Fibroblast of skin of right biceps (primary cell): ENCODE data around the gene MBOAT2.
"Not testable (repeated sequence)": the region's sequence is repeated elsewhere in the genome, so short reads cannot be mapped to it uniquely, and the experiment has no call there.

ENCODE experiments used
- DNase-seq: peaks from one replicate; pipeline ENCODE4 v3.0.0-alpha.2; 2013

MBOAT2 gene

GRCh38 chr2:8989536-8990079, 13.9 kb downstream of the MBOAT2 start:
- no peak for DNase-seq

- peak; percentile 72 for DNase-seq
Measured at GRCh38 chr2:8987410-8987809, 16.1 kb downstream of the MBOAT2 start.

GRCh38 chr2:8986327-8986976, 17.0 kb downstream of the MBOAT2 start:
- no peak for DNase-seq

GRCh38 chr2:8985561-8986326, 17.7 kb downstream of the MBOAT2 start:
- DNase-seq = peak; percentile 94

DNA sequence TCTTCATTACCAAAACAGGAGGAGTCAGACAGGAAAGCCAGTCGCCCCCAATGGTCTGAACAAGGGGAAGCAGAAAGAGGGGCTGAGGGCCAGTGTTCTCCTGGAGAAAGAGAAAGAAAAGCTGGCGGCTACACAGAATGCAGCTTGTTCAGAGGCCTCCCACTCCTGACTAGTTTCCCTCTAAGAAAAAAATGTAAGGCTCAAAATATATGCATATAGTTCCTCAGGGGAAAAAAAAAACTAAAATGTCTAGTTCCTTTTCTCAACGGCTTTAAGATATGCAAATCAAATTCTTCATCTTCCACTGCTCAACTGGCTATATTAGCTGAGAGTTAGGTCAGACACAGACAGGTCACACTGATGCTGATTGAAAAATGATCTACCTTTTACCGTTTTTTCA, 18.6 kb downstream of the MBOAT2 start:
- no peak for DNase-seq

GRCh38 chr2:8984157-8984556, 19.3 kb downstream of the MBOAT2 start:
- DNase-seq = peak; percentile 81

DNA sequence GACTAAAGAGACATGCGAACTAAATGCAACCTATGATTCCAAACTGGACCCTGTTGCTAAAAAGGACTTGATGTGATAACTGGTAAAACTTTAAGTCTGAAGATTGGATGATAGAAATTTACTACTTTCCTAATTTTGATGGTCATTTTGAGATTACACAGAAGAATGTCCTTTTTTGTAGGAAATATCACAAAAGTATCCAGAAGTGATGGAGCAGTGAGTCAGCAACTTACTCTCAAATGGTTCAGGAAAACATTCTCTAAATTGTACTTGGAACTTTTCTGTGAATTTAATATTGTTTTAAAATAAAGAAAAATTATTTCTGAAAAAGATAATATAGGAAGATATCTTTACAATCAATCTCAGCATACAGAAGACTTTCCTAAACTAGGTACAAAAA, 19.9 kb downstream of the MBOAT2 start:
- DNase-seq = peak; percentile 40

DNA sequence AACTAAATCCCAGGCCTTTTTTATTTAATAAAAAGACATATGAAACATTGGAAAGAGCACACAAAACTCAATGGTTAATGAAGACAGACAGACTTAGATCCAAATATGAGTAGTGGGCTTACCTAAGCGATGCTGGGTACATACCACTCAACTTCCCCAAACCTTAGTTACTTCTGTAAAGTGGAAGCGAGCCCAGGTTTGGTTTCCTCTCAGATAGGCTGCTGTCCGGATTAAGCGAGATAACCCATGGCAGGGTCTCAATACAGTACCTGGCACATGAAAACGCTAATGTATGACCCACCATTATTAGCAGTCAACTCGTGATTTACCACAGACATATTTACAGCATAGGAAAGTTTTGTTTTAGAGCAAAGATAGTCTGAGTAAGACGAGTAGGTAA, 21.6 kb downstream of the MBOAT2 start:
- DNase-seq = no peak

- peak; percentile 72 for DNase-seq
Measured at GRCh38 chr2:8980096-8980495, 23.4 kb downstream of the MBOAT2 start.

GRCh38 chr2:8977758-8978157, 25.7 kb downstream of the MBOAT2 start:
- DNase-seq = no peak

GRCh38 chr2:8976442-8977259, 26.8 kb downstream of the MBOAT2 start:
- DNase-seq = peak; percentile 46

GRCh38 chr2:8974016-8974415, 29.5 kb downstream of the MBOAT2 start:
- DNase-seq = no peak

DNA sequence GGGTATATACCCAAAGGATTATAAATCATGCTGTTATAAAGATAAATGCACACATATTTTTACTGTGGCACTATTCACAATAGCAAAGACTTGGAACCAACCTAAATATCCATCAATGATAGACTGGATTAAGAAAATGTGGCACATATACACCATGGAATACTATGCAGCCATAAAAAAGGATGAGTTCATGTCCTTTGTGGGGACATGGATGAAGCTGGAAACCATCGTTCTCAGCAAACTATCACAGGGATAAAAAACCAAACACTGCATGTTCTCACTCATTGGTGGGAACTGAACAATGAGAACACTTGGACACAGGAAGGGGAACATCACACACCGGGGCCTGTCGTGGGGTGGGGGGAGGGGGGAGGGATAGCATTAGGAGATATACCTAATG, 30.5 kb downstream of the MBOAT2 start:
- not testable (repeated sequence) for DNase-seq

DNA sequence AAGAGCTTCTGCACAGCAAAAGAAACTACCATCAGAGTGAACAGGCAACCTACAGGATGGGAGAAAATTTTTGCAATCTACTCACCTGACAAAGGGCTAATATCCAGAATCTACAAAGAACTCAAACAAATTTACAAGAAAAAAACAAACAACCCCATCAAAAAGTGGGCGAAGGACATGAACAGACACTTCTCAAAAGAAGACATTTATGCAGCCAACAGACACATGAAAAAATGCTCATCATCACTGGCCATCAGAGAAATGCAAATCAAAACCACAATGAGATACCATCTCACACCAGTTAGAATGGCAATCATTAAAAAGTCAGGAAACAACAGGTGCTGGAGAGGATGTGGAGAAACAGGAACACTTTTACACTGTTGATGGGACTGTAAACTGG, 30.9 kb downstream of the MBOAT2 start:
- DNase-seq = not testable (repeated sequence)

DNA sequence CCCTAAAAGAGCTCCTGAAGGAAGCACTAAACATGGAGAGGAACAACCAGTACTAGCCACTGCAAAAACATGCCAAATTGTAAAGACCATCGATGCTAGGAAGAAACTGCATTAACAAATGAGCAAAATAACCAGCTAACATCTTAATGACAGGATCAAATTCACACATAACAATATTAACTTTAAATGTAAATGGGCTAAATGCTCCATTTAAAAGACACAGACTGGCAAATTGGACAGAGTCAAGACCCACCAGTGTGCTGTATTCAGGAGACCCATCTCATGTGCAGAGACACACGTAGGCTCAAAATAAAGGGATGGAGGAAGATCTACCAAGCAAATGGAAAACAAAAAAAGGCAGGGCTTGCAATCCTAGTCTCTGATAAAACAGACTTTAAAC, 34.1 kb downstream of the MBOAT2 start:
- not testable (repeated sequence) for DNase-seq

DNA sequence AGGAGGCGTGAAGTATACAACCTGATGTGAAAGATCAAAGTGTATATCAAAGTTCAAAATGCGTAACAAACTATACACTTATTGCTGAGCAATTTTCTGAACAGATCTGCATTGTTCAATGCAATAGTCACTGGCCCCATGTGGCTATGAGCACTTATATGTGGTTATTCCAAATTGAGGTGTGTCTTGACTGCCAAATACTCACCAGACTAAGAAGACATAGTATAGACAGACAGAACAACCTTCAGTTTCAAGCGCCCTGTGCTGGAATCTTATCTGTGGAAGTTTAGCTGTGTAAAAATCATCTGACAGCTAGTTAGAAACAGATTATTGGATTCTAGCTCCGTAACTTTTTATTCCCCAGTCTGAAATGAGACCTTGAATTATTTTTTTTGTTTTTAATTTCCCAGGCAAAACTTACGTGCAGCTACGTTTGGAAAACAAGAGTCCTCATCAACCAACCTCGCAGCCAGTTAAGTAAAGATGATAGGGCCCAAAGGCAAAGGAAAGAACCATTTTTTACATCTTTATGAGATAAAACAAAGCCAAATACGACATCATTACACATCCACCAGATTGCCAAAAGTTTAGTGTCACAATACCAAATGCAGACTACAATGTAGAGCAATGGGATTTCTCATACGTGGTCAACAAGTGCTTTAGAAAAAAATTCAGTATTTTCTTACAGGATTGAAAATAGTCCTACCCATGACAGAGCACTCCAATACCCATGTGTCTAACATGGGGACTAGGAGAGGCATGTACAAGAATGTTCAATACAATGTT, 37.2 kb downstream of the MBOAT2 start:
- peak; percentile 65 for DNase-seq

DNA sequence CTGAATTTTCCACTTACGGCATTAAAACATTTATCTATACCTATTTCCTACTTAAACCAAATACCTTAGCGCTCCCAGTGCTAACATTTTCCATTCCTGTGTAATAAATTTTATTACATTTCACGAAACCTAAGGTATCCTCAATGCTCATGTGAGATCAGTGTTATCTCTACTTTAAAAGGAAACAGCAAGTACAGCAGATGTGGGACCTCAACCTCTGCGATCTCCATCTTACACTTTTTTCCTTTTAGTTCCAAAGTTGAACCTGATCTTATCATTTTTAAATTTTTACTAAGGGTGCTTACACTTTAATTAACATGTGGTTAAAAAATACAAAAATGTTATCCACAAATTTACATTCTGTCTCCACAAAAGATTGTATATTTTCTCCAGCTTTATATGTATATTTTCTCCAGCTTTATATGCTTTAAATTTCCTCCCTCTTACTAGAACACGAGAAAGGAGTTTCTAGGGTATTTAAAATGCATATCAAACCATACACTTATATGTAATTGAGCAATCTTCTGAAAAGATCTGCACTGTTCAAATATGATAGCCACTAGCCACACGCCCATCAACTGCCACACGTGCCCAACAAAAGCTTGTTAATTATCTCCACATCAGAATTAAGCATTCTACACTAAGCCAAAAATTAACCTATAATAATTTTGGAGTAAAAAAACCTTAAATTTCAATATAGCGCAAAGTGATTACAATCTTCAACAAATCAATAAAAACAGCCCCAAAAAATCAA, 38.1 kb downstream of the MBOAT2 start:
- DNase-seq = no peak

DNA sequence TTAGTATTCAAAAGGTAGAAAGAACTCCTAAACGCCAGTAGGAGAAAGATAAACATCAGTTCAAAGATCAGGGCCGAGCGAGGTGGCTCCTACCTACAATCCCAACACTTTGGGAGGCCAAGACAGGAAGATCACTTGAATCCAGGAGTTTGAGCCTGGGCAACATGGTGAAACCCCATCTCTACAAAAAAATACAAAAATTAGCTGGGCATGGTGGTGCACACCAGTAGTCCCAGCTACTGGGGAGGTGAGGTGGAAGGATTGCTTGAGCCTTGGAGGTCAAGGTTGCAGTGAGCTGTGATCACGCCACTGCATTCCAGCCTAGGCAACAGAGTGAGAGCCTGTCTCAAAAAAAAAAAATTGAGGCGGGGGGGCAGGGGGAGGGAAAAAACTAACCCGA, 40.6 kb downstream of the MBOAT2 start:
- no peak for DNase-seq

GRCh38 chr2:8957628-8958027, 45.9 kb downstream of the MBOAT2 start:
- DNase-seq = no peak

DNA sequence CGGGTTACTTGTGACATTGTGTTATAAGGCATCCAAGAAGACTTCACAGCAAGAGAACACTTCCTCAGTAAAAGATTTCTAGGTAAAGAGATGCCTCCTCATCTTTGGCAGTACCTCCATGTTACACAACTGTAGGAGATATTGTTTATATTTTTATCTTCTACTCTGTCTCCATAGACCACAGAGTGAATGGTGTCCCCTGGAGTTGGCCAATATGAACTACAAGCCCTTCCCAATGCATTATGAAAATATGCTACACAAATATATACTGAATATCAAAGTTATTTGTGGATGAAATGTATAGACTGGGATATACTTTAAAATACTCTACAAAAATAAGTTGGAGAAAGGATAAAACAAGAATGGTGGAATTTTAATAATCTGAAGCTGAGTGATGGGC, 46.7 kb downstream of the MBOAT2 start:
- DNase-seq = no peak

DNA sequence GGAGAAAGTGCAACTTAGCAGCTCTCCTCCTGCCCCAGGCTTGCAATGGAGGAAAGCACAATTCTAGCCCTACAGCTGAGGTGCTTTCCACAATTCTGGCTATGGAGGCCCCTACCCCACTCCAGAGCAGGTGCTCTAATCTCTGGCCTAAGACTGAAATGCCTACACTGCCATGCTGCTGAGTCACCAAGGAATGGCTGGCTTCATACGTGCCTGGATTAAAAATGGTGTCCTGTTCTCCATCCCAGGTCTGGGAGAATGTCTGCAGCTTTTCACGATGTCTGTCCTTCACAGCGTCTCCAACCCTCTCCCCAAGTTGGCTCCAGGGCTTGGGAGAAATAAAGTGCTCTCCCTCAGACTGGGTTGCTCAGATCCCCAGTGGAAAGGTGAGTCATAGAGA, 48.5 kb downstream of the MBOAT2 start:
- DNase-seq = no peak

- no peak for DNase-seq
Measured at GRCh38 chr2:8953525-8953924, 50.0 kb downstream of the MBOAT2 start.
